RWPE1 (cell line): Measurements from ENCODE around the gene SMOC2.

ENCODE experiments used
- CTCF ChIA-PET: fragments of 350-600 bp; sonication (Branson Sonifier 250); formaldehyde crosslinking; extraction: SDS; loops from one replicate; lab custom pipeline; 2021; lab: Yijun Ruan, JAX
- POLR2A ChIA-PET: fragments of 400-600 bp; formaldehyde crosslinking; extraction: SDS; loops from one replicate; lab custom pipeline; 2020; ENCODE audit warnings: antibody characterized with exemption; ENCODE audit not compliant: low non-redundant PET; lab: Yijun Ruan, JAX
- DNase-seq: peaks from one replicate; pipeline ENCODE4 v3.0.0; 2012; ENCODE audit warnings: low spot score
- H3K27ac ChIP-seq: fragments of 450-650 bp; 2 replicates; pipeline ENCODE4 v1.5.1; 2017
- CTCF ChIP-seq: fragments of 450-650 bp; conservative IDR thresholded peaks from 2 replicates; pipeline ENCODE4 v1.5.1; 2017; ENCODE audit warnings: low read depth, mild to moderate bottlenecking

The SMOC2 gene

GRCh38 chr6:168468045-168468444, 27.1 kb downstream of the SMOC2 start:
- CTCF ChIA-PET, result interaction anchor here (0.6 kb wide), 1 partner anchor 36 kb away, joined by 3 read pairs; no protein-coding TSS in a partner anchor
- no peak for TF ChIP-seq CTCF
- DNase-seq, result no peak
- no peak overlapping the region for H3K27ac ChIP-seq
- POLR2A ChIA-PET, result no interaction called here

GRCh38 chr6:168469521-168469920, 28.5 kb downstream of the SMOC2 start:
- no peak for TF ChIP-seq CTCF
- ChIA-PET CTCF (no interaction called here), POLR2A (no interaction called here)
- H3K27ac ChIP-seq, result no peak overlapping the region
- DNase-seq, result no peak

GRCh38 chr6:168469926-168470325, 28.9 kb downstream of the SMOC2 start:
- ChIA-PET POLR2A (no interaction called here), CTCF (no interaction called here)
- TF ChIP-seq CTCF, result no peak
- DNase-seq, result no peak
- no peak overlapping the region for H3K27ac ChIP-seq

- TF ChIP-seq CTCF, result no peak
- no peak for DNase-seq
- no peak overlapping the region for H3K27ac ChIP-seq
- ChIA-PET CTCF (no interaction called here), POLR2A (no interaction called here)
Observed at GRCh38 chr6:168472363-168472762, 31.4 kb downstream of the SMOC2 start.

GRCh38 chr6:168473197-168473596, 32.2 kb downstream of the SMOC2 start:
- no peak overlapping the region for H3K27ac ChIP-seq
- TF ChIP-seq CTCF, result no peak
- POLR2A ChIA-PET, result no interaction called here
- no peak for DNase-seq
- CTCF ChIA-PET, result no interaction called here

GRCh38 chr6:168475188-168476013, 34.4 kb downstream of the SMOC2 start:
- DNase-seq, result no peak
- ChIA-PET POLR2A (no interaction called here), CTCF (no interaction called here)
- H3K27ac ChIP-seq, result no peak overlapping the region
- TF ChIP-seq CTCF, result no peak
